Lung (tissue), 12 donors: ENCODE results near the gene RBM10. TPM values are rescaled to one million over a fixed set of nuclear protein-coding genes. Genes with fewer than 3 reads are reported as not detected.

Experiments
- ATAC-seq: fragments of 200-7000 bp; cut with Tn5 transposase; one replicate; pipeline ENCODE4 v1.9.1; 2020; ENCODE audit warnings: moderate number of reproducible peaks; ENCODE audit not compliant: insufficient read depth, low FRiP score
- DNase-seq, 3 donors: peaks; one replicate each; pipeline ENCODE4 v3.0.0-alpha.2; 2013 to 2017
- H3K27ac ChIP-seq, 2 donors: one replicate each; pipeline ENCODE4 v1.5.1; 2013; ENCODE audit warnings: mild to moderate bottlenecking in 2 of 2, moderate library complexity in 2 of 2, control low read depth in 1 of 2, inconsistent platforms in 1 of 2, low read depth in 1 of 2, low read length in 1 of 2
- H3K27me3 ChIP-seq, 3 donors: one replicate each; pipeline ENCODE4 v1.5.1; 2013; ENCODE audit warnings: low read length in 2 of 3; ENCODE audit not compliant: control insufficient read depth in 3 of 3, insufficient read depth in 3 of 3
- H3K36me3 ChIP-seq, 4 donors: one replicate each; pipeline ENCODE4 v1.5.1; 2013; ENCODE audit warnings: low read length in 4 of 4, mild to moderate bottlenecking in 1 of 4, moderate library complexity in 1 of 4; ENCODE audit not compliant: control insufficient read depth in 4 of 4, insufficient read depth in 4 of 4
- H3K4me1 ChIP-seq, 5 donors: one replicate each; pipeline ENCODE4 v1.5.1; 2013; ENCODE audit warnings: low read length in 5 of 5, mild to moderate bottlenecking in 2 of 5, moderate library complexity in 1 of 5; ENCODE audit not compliant: control insufficient read depth in 5 of 5, insufficient read depth in 5 of 5
- H3K4me3 ChIP-seq: one replicate; pipeline ENCODE4 v1.5.1; 2013; ENCODE audit warnings: mild to moderate bottlenecking, control low read depth, moderate library complexity
- H3K9ac ChIP-seq, 2 donors: one replicate each; pipeline ENCODE4 v1.5.1; 2013; ENCODE audit warnings: low read length in 2 of 2, control low read depth in 1 of 2; ENCODE audit not compliant: insufficient read depth in 1 of 2
- H3K9me3 ChIP-seq, 4 donors: one replicate each; pipeline ENCODE4 v1.5.1; 2013; ENCODE audit warnings: low read length in 3 of 4, mild to moderate bottlenecking in 1 of 4, moderate library complexity in 1 of 4; ENCODE audit not compliant: control insufficient read depth in 4 of 4, insufficient read depth in 3 of 4
- WGBS, 2 donors: extraction: QIAGEN DNeasy Blood & Tissue Kit; methylation state at CpG; one replicate each; pipeline ENCODE4 v1.1.7; 2013; 5-methylcytosine and 5-hydroxymethylcytosine counted together
- polyA plus RNA-seq, 2 donors: library from polyadenylated mRNA; stranded (reverse); fragments of 200-250 nt; gene quantifications; one replicate each; pipeline ENCODE4 v1.2.1, GENCODE V29; 2013
- total RNA-seq, 2 donors: library from RNA; depleted of rRNA in 1 of 2; stranded (reverse); fragments of >200 nt in 1 of 2; gene quantifications; one replicate each; pipeline ENCODE4 v1.2.1, GENCODE V29; 2014 to 2021
- TF ChIP-seq, protein P1 (sequence below): IDR thresholded peaks from 2 replicates; pipeline ENCODE4 v1.5.1; 2012; ENCODE audit warnings: mild to moderate bottlenecking; ENCODE audit errors: control extremely low read depth, extremely low read depth
- donor health status: control.
- donor health status: control.
- donor health status: Bipolar disorder and iron deficiency.
- donor health status: healthy.
- donor health status: DM: yes; HTN: yes; CAD: no.

Gene RBM10
- total and polyA plus RNA-seq, 4 donors, result 22.2 to 38.6 (median 30.5) TPM

DNA sequence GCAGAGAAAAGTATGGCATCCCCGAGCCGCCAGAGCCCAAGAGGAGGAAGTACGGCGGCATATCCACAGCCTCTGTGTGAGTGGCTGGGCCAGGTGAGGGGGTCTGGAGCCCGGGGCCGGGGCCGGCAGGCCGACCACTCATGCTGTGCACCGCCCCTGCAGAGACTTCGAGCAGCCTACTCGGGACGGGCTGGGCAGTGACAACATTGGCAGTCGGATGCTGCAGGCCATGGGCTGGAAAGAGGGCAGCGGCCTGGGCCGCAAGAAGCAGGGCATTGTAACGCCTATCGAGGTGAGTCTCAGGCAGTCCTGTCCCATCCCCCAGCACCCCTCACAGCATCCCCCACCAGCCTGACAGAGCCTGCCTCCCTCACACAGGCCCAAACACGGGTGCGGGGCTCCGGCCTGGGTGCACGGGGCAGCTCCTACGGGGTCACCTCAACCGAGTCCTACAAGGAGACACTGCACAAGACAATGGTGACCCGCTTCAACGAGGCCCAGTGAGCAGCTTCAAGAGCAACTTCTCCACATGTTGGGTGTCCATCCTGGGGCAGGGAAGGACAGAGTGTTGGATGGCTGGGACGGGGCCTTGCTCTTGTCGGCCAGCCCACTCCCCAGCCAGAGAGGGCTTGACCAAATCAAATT lies 41.2 kb downstream of the RBM10 start:
- ATAC-seq (no peak), DNase-seq (no peak)
- Histone ChIP-seq H3K27me3 (peaks cover 0 to 30% (median 19%) of the 10 kb centered on the region in 3 donors), H3K4me3 (no peak overlapping the region), H3K9ac (no peak overlapping the region), H3K36me3 (peaks cover 0 to 24% (median 3%) of the 10 kb centered on the region in 4 donors), H3K9me3 (no peaks in the 10 kb centered on the region), H3K27ac (no peak overlapping the region), H3K4me1 (peaks cover 0 to 2% (median 0%) of the 10 kb centered on the region in 5 donors)
- WGBS, 2 donors, result 85 to 96% methylated on average over 16 to 27 of the region's 27 CpGs
- TF ChIP-seq, protein P1, sequence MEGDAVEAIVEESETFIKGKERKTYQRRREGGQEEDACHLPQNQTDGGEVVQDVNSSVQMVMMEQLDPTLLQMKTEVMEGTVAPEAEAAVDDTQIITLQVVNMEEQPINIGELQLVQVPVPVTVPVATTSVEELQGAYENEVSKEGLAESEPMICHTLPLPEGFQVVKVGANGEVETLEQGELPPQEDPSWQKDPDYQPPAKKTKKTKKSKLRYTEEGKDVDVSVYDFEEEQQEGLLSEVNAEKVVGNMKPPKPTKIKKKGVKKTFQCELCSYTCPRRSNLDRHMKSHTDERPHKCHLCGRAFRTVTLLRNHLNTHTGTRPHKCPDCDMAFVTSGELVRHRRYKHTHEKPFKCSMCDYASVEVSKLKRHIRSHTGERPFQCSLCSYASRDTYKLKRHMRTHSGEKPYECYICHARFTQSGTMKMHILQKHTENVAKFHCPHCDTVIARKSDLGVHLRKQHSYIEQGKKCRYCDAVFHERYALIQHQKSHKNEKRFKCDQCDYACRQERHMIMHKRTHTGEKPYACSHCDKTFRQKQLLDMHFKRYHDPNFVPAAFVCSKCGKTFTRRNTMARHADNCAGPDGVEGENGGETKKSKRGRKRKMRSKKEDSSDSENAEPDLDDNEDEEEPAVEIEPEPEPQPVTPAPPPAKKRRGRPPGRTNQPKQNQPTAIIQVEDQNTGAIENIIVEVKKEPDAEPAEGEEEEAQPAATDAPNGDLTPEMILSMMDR, result no peak

DNA sequence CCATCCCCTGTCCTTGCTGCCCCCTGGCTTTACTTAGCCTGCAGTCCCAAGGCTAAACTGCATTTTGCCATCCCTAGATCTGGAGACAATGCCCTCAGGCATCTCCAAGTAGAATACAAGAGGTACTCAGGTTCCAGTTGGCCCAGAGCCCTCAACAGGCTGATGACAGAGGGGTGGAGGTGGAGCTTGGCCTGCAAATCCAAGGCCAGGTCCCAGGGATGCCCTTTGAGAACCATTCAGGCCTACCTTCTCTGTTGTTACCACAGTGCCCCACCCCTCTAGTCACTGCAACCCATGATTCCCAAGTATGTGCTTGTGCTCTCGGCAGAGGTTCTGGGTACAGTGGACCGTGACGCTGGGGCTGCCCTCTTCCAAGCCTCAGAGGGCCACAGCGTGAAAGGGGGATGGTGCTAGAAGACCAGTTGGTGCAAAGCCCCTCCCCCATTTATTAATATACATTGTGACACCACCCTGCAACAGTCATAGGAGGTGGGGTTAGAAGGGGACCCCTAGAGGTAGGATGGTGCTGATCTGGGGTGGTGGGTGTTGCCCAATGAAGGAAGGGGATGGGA lies 42.2 kb downstream of the RBM10 start:
- Histone ChIP-seq H3K27ac (no peak overlapping the region), H3K27me3 (peaks cover 0 to 35% (median 23%) of the 10 kb centered on the region in 3 donors), H3K36me3 (peaks cover 0 to 18% (median 2%) of the 10 kb centered on the region in 4 donors), H3K9me3 (no peaks in the 10 kb centered on the region), H3K4me1 (peaks cover 0 to 2% (median 0%) of the 10 kb centered on the region in 5 donors), H3K9ac (no peak overlapping the region), H3K4me3 (no peak overlapping the region)
- ATAC-seq (no peak), DNase-seq (no peak)
- TF ChIP-seq, protein P1, result no peak
- 81 to 89% methylated on average over 4 of the region's 4 CpGs for WGBS, 2 donors

GRCh38 chrX:47189906-47190305 lies 44.9 kb downstream of the RBM10 start:
- Histone ChIP-seq H3K9ac (no peak overlapping the region), H3K4me1 (peaks cover 0 to 11% (median 6%) of the 10 kb centered on the region in 5 donors), H3K27me3 (peaks cover 0 to 30% (median 19%) of the 10 kb centered on the region in 3 donors), H3K9me3 (no peaks in the 10 kb centered on the region), H3K27ac (no peak overlapping the region), H3K36me3 (peaks cover 0 to 10% (median 0%) of the 10 kb centered on the region in 4 donors), H3K4me3 (no peak overlapping the region)
- DNase-seq, result no peak
- no peak for ATAC-seq
- TF ChIP-seq, protein P1, result no peak
- 67 to 86% methylated on average over 19 of the region's 19 CpGs for WGBS, 2 donors
